HEK293 (cell line): ENCODE data around the gene NUSAP1.

ENCODE experiments used
- BCL11A ChIP-seq: fragments of 450-650 bp; formaldehyde crosslinking; IDR thresholded peaks from 2 replicates; pipeline ENCODE4 v1.5.1; 2016; ENCODE audit warnings: low read depth, missing biosample characterization, missing genetic modification characterization
- ZBTB1 ChIP-seq: fragments of 450-650 bp; formaldehyde crosslinking; IDR thresholded peaks from 2 replicates; pipeline ENCODE4 v1.5.1; 2016; ENCODE audit warnings: missing biosample characterization, missing genetic modification characterization
- ZBTB20 ChIP-seq: fragments of 450-650 bp; formaldehyde crosslinking; IDR thresholded peaks from 2 replicates; pipeline ENCODE4 v1.5.1; 2016; ENCODE audit warnings: missing biosample characterization, missing genetic modification characterization
- ZNF10 ChIP-seq: fragments of 450-650 bp; formaldehyde crosslinking; IDR thresholded peaks from 2 replicates; pipeline ENCODE4 v1.5.1; 2017; ENCODE audit warnings: missing biosample characterization, missing genetic modification characterization
- ZNF544 ChIP-seq: fragments of 450-650 bp; formaldehyde crosslinking; IDR thresholded peaks from 2 replicates; pipeline ENCODE4 v1.5.0; 2017; ENCODE audit warnings: missing biosample characterization, missing genetic modification characterization
- ZNF610 ChIP-seq: fragments of 450-650 bp; formaldehyde crosslinking; IDR thresholded peaks from 2 replicates; pipeline ENCODE4 v1.5.1; 2016; ENCODE audit warnings: missing biosample characterization, missing genetic modification characterization, borderline replicate concordance
- ZNF621 ChIP-seq: fragments of 450-650 bp; formaldehyde crosslinking; IDR thresholded peaks from 2 replicates; pipeline ENCODE4 v1.5.1; 2017; ENCODE audit warnings: missing biosample characterization, missing genetic modification characterization
- TF ChIP-seq, protein P1 (sequence below): fragments of 450-650 bp; formaldehyde crosslinking; IDR thresholded peaks from 2 replicates; pipeline ENCODE4 v1.5.1; 2016; ENCODE audit warnings: missing biosample characterization, missing genetic modification characterization
- TF ChIP-seq, protein P2 (sequence below): fragments of 450-650 bp; formaldehyde crosslinking; IDR thresholded peaks from 2 replicates; pipeline ENCODE4 v1.5.1; 2016; ENCODE audit warnings: missing biosample characterization, missing genetic modification characterization

DNA sequence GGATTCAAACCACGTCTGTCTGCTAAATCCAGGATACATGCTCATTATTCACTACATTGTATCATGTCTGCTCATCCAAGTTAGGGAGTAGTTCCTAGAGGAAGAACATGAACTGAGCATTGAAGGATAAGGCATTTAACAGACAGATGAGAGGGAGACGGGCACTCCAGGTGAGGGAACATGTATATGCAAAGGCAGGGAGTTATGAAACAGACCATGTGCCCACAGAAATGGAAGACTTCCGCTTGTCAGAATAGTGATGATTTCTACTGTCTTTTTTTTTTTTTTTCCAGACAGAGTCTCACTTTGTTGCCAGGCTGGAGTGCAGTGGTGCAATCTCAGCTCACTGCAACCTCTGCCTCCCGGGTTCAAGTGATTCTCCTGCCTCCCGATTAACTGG, 74.7 kb downstream of the NUSAP1 start:
- TF ChIP-seq, protein P1, sequence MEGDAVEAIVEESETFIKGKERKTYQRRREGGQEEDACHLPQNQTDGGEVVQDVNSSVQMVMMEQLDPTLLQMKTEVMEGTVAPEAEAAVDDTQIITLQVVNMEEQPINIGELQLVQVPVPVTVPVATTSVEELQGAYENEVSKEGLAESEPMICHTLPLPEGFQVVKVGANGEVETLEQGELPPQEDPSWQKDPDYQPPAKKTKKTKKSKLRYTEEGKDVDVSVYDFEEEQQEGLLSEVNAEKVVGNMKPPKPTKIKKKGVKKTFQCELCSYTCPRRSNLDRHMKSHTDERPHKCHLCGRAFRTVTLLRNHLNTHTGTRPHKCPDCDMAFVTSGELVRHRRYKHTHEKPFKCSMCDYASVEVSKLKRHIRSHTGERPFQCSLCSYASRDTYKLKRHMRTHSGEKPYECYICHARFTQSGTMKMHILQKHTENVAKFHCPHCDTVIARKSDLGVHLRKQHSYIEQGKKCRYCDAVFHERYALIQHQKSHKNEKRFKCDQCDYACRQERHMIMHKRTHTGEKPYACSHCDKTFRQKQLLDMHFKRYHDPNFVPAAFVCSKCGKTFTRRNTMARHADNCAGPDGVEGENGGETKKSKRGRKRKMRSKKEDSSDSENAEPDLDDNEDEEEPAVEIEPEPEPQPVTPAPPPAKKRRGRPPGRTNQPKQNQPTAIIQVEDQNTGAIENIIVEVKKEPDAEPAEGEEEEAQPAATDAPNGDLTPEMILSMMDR: no peak
- TF ChIP-seq ZBTB20 (tag by site-specific recombination): no peak
- TF ChIP-seq ZNF621: no peak
- no peak for TF ChIP-seq ZNF544
- TF ChIP-seq, protein P2, sequence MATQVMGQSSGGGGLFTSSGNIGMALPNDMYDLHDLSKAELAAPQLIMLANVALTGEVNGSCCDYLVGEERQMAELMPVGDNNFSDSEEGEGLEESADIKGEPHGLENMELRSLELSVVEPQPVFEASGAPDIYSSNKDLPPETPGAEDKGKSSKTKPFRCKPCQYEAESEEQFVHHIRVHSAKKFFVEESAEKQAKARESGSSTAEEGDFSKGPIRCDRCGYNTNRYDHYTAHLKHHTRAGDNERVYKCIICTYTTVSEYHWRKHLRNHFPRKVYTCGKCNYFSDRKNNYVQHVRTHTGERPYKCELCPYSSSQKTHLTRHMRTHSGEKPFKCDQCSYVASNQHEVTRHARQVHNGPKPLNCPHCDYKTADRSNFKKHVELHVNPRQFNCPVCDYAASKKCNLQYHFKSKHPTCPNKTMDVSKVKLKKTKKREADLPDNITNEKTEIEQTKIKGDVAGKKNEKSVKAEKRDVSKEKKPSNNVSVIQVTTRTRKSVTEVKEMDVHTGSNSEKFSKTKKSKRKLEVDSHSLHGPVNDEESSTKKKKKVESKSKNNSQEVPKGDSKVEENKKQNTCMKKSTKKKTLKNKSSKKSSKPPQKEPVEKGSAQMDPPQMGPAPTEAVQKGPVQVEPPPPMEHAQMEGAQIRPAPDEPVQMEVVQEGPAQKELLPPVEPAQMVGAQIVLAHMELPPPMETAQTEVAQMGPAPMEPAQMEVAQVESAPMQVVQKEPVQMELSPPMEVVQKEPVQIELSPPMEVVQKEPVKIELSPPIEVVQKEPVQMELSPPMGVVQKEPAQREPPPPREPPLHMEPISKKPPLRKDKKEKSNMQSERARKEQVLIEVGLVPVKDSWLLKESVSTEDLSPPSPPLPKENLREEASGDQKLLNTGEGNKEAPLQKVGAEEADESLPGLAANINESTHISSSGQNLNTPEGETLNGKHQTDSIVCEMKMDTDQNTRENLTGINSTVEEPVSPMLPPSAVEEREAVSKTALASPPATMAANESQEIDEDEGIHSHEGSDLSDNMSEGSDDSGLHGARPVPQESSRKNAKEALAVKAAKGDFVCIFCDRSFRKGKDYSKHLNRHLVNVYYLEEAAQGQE (tag by site-specific recombination): no peak
- TF ChIP-seq ZNF10 (tag by site-specific recombination): no peak
- no peak for TF ChIP-seq ZBTB1 (tag by site-specific recombination)
- TF ChIP-seq ZNF610 (tag by site-specific recombination): no peak
- no peak for TF ChIP-seq BCL11A (tag by site-specific recombination)
